ENCODE results near the gene SRCIN1.
"Not testable (repeated sequence)": the region's sequence is repeated elsewhere in the genome, so short reads cannot be mapped to it uniquely, and the experiment has no call there.

Gene SRCIN1

GRCh38 chr17:38507921-38508569 lies 97.7 kb downstream of the SRCIN1 start:
- DNase-seq: no peak

GRCh38 chr17:38507436-38507835 lies 98.3 kb downstream of the SRCIN1 start:
- DNase-seq: no peak

- DNase-seq: no peak
Measured at GRCh38 chr17:38504216-38504615, 101.5 kb downstream of the SRCIN1 start.

GRCh38 chr17:38503286-38503913 lies 102.4 kb downstream of the SRCIN1 start:
- not testable (repeated sequence) for DNase-seq

GRCh38 chr17:38501718-38502117 lies 104.0 kb downstream of the SRCIN1 start:
- DNase-seq: not testable (repeated sequence)

GRCh38 chr17:38499230-38499629 lies 106.5 kb downstream of the SRCIN1 start:
- DNase-seq: not testable (repeated sequence)

GRCh38 chr17:38498353-38498752 lies 107.4 kb downstream of the SRCIN1 start:
- no peak for DNase-seq

- not testable (repeated sequence) for DNase-seq
Measured at GRCh38 chr17:38497656-38498055, 108.1 kb downstream of the SRCIN1 start.

GRCh38 chr17:38494152-38494551 lies 111.6 kb downstream of the SRCIN1 start:
- not testable (repeated sequence) for DNase-seq

- peak; percentile 90 for DNase-seq
Measured at GRCh38 chr17:38492067-38493040, 113.4 kb downstream of the SRCIN1 start.

GRCh38 chr17:38491346-38492066 lies 114.2 kb downstream of the SRCIN1 start:
- DNase-seq: not testable (repeated sequence)

- DNase-seq: not testable (repeated sequence)
Measured at GRCh38 chr17:38489774-38490173, 116.0 kb downstream of the SRCIN1 start.

- DNase-seq: peak; percentile 34 to 43
Measured at GRCh38 chr17:38485681-38486298, 120.0 kb downstream of the SRCIN1 start.

- DNase-seq: no peak
Measured at GRCh38 chr17:38485146-38485468, 120.6 kb downstream of the SRCIN1 start.

- peak; percentile 59 to 65 for DNase-seq
Measured at GRCh38 chr17:38484242-38485145, 121.3 kb downstream of the SRCIN1 start.

- DNase-seq: not testable (repeated sequence)
Measured at GRCh38 chr17:38482700-38483043, 123.1 kb downstream of the SRCIN1 start.

- not testable (repeated sequence) for DNase-seq
Measured at GRCh38 chr17:38482039-38482699, 123.6 kb downstream of the SRCIN1 start.
